SH-SY5Y (cell line): ENCODE data around the gene KNTC1.

ENCODE experiments used
- GATA2 ChIP-seq: IDR thresholded peaks from 2 replicates; pipeline ENCODE4 v1.6.1; 2011; ENCODE audit warnings: mild to moderate bottlenecking, low read depth, low read length
- GATA3 ChIP-seq: IDR thresholded peaks from 2 replicates; pipeline ENCODE4 v1.6.1; 2011; ENCODE audit warnings: low read depth, mild to moderate bottlenecking, low read length, moderate library complexity

DNA sequence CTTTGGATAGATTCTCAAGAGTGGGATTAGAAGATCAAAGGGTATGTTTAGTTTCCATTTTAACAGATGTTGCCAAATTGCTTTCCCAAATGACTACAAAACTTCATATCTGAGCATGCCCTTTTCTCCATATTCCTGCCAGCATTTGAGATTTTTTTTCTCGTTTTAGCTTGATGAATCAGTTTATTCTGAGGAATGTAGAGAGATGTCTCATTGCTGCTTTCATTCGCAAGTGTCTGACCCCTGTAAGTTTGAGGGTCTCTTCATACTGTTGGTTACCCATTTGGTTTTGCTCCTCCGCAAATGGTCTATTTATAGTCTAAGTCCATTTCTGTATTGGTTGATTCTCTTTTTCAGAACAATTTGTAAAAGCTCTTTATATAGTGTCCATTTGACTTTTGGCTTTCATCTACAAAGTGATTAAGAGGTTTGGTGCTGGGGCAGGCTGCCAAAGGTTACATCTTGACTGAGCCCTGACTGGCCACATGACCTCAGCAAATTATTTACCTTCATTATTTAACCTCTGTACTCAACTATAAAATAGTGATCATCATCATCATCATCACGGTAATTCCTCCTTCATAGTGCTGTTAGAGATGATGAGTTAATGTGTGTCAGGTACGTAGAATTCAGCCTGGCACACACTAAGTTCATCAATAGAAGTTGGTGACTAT is 142.5 kb downstream of the KNTC1 start:
- TF ChIP-seq GATA3 (no peak), GATA2 (no peak)
